Tibial nerve (tissue), 4 donors: ENCODE measurements around the gene OXLD1.

ENCODE experiments used
- EP300 ChIP-seq, 2 donors: sonication (generic); formaldehyde crosslinking; IDR thresholded peaks; one replicate each; pipeline ENCODE4 v1.6.1; 2017; ENCODE audit warnings: antibody characterized with exemption in 2 of 2, mild to moderate bottlenecking in 1 of 2
- POLR2A ChIP-seq, 2 donors: fragments of 450-650 bp; IDR thresholded peaks; one replicate each; pipeline ENCODE4 v1.6.1; 2017; ENCODE audit warnings: antibody characterized with exemption in 2 of 2, mild to moderate bottlenecking in 2 of 2, moderate library complexity in 2 of 2
- TF ChIP-seq, protein P1 (sequence below), 5 experiments: fragments of 200-600 bp in 3 of 5; fragments of 450-650 bp in 2 of 5; sonication (generic) in 3 of 5; IDR thresholded peaks; one replicate each; pipeline ENCODE4 v1.5.1; 2016 to 2019; ENCODE audit warnings: antibody characterized with exemption in 5 of 5, mild to moderate bottlenecking in 3 of 5, moderate library complexity in 2 of 5

DNA sequence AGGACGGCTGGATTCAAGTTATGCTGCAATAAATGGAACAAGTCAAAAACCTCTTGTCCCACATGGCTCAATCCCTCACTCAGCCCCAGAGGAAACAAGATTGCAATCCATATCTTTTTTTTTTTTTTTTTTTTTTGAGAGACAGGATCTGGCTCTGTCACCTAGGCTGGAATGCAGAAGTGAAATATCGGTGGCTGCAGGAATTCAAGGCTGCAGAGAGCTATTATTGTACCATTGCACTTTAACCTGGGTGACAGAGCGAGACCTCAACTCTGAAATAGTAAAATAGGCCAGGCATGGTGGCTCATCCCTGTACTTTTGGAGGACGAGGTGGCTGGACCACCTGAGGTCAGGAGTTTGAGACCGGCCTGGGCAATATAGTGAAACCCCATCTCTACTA, 7.4 kb downstream of the OXLD1 start:
- TF ChIP-seq POLR2A (IDR thresholded peaks at IDR 0.05) (no peak), EP300 (IDR thresholded peaks at IDR 0.05) (no peak)
- TF ChIP-seq, protein P1, sequence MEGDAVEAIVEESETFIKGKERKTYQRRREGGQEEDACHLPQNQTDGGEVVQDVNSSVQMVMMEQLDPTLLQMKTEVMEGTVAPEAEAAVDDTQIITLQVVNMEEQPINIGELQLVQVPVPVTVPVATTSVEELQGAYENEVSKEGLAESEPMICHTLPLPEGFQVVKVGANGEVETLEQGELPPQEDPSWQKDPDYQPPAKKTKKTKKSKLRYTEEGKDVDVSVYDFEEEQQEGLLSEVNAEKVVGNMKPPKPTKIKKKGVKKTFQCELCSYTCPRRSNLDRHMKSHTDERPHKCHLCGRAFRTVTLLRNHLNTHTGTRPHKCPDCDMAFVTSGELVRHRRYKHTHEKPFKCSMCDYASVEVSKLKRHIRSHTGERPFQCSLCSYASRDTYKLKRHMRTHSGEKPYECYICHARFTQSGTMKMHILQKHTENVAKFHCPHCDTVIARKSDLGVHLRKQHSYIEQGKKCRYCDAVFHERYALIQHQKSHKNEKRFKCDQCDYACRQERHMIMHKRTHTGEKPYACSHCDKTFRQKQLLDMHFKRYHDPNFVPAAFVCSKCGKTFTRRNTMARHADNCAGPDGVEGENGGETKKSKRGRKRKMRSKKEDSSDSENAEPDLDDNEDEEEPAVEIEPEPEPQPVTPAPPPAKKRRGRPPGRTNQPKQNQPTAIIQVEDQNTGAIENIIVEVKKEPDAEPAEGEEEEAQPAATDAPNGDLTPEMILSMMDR (IDR thresholded peaks at IDR 0.05) = no peak
